HepG2 (cell line): ENCODE measurements around the gene SERPINB6. TPM values are rescaled to one million over a fixed set of nuclear protein-coding genes. Genes with fewer than 3 reads are reported as not detected.
A peak's percentile ranks its signal among the peaks of the same experiment; 100 is the strongest.

ENCODE experiments used
- CENPX ChIP-seq: sonication (generic); formaldehyde crosslinking; IDR thresholded peaks from 2 replicates; pipeline ENCODE4 v1.9.0; 2021; ENCODE audit warnings: mild to moderate bottlenecking, missing genetic modification reagents, moderate library complexity
- DNMT1 ChIP-seq: sonication (generic); formaldehyde crosslinking; IDR thresholded peaks from 2 replicates; pipeline ENCODE4 v1.5.1; 2020; ENCODE audit warnings: mild to moderate bottlenecking, missing genetic modification reagents
- FOXC1 ChIP-seq: sonication (generic); formaldehyde crosslinking; IDR thresholded peaks from 2 replicates; pipeline ENCODE4 v1.8.0; 2022; ENCODE audit warnings: mild to moderate bottlenecking, missing genetic modification reagents, borderline replicate concordance
- FOXO1 ChIP-seq: sonication (generic); formaldehyde crosslinking; IDR thresholded peaks from 2 replicates; pipeline ENCODE4 v1.4.0; 2020; ENCODE audit warnings: missing genetic modification reagents
- HOXA3 ChIP-seq: sonication (generic); formaldehyde crosslinking; IDR thresholded peaks from 2 replicates; pipeline ENCODE4 v1.5.0; 2020; ENCODE audit warnings: missing genetic modification reagents
- MED1 ChIP-seq: sonication (generic); formaldehyde crosslinking; IDR thresholded peaks from 2 replicates; pipeline ENCODE4 v1.4.0; 2020; ENCODE audit warnings: missing genetic modification reagents
- NBN ChIP-seq: fragments of 450-650 bp; conservative IDR thresholded peaks from 2 replicates; pipeline ENCODE4 v1.6.1; 2017
- NPAS2 ChIP-seq: sonication (generic); formaldehyde crosslinking; IDR thresholded peaks from 2 replicates; pipeline ENCODE4 v1.8.0; 2022; ENCODE audit warnings: mild to moderate bottlenecking, missing genetic modification reagents, borderline replicate concordance
- NR1H2 ChIP-seq: sonication (generic); formaldehyde crosslinking; IDR thresholded peaks from 2 replicates; pipeline ENCODE4 v1.8.1; 2022; ENCODE audit warnings: low read depth, missing genetic modification reagents, borderline replicate concordance
- PAF1 ChIP-seq: IDR thresholded peaks from 2 replicates; pipeline ENCODE4 v1.6.1; 2016; ENCODE audit warnings: missing genetic modification reagents, missing compliant biosample characterization
- PHF5A ChIP-seq: IDR thresholded peaks from one replicate; pipeline ENCODE4 v1.6.1; 2018; ENCODE audit warnings: low read depth, missing genetic modification reagents; ENCODE audit not compliant: unreplicated experiment
- POLR2A ChIP-seq, 2 experiments: IDR thresholded peaks; 2 replicates each; pipeline ENCODE4 v1.6.1; 2011; ENCODE audit warnings: low read depth in 2 of 2, low read length in 2 of 2, mild to moderate bottlenecking in 1 of 2, moderate library complexity in 1 of 2; ENCODE audit not compliant: insufficient read depth in 1 of 2
- RORA ChIP-seq: sonication (generic); formaldehyde crosslinking; IDR thresholded peaks from 2 replicates; pipeline ENCODE4 v1.5.0; 2020; ENCODE audit warnings: mild to moderate bottlenecking, missing genetic modification reagents, moderate library complexity
- SIN3A ChIP-seq: IDR thresholded peaks from 2 replicates; pipeline ENCODE4 v1.6.1; 2011; ENCODE audit warnings: low read depth, mild to moderate bottlenecking, control low read depth, low read length, borderline replicate concordance
- SOX6 ChIP-seq, 2 experiments: fragments of 450-650 bp in 1 of 2; sonication (generic) in 1 of 2; formaldehyde crosslinking in 1 of 2; IDR thresholded peaks; 2 replicates each; pipeline versions ENCODE4 v1.4.0 to v1.6.1; 2017 to 2020; ENCODE audit warnings: antibody characterized with exemption in 1 of 2, mild to moderate bottlenecking in 1 of 2, missing genetic modification reagents in 1 of 2
- SRSF4 ChIP-seq: fragments of 200-400 bp; formaldehyde crosslinking; IDR thresholded peaks from one replicate; pipeline ENCODE4 v1.6.1; 2018; ENCODE audit warnings: mild to moderate bottlenecking, low read depth, low read length, moderate library complexity; ENCODE audit not compliant: poor library complexity, severe bottlenecking
- TEAD3 ChIP-seq: optimal IDR thresholded peaks from 2 replicates; pipeline ENCODE3; 2016; ENCODE audit warnings: borderline replicate concordance
- TRIM22 ChIP-seq: fragments of 450-650 bp; IDR thresholded peaks from 2 replicates; pipeline ENCODE4 v1.6.1; 2017
- ZEB1 ChIP-seq: IDR thresholded peaks from 2 replicates; pipeline ENCODE4 v1.6.1; 2012; ENCODE audit warnings: mild to moderate bottlenecking, low read depth, inconsistent platforms; ENCODE audit not compliant: insufficient replicate concordance
- ZFAT ChIP-seq: sonication (generic); formaldehyde crosslinking; conservative IDR thresholded peaks from 2 replicates; pipeline ENCODE4 v1.8.1; 2023; ENCODE audit warnings: missing genetic modification reagents, inconsistent platforms
- ZFP36 ChIP-seq: fragments of 150-350 bp; IDR thresholded peaks from 2 replicates; pipeline ENCODE4 v1.6.1; 2018; ENCODE audit warnings: borderline replicate concordance, low read length, low read depth; ENCODE audit not compliant: partially characterized antibody
- ZNF12 ChIP-seq: sonication (generic); formaldehyde crosslinking; IDR thresholded peaks from 2 replicates; pipeline ENCODE4 v1.5.0; 2020; ENCODE audit warnings: missing genetic modification reagents
- ZNF136 ChIP-seq: sonication (generic); formaldehyde crosslinking; IDR thresholded peaks from 2 replicates; pipeline ENCODE4 v1.8.1; 2022; ENCODE audit warnings: low read depth, mild to moderate bottlenecking, moderate library complexity, missing genetic modification reagents
- ZNF263 ChIP-seq: sonication (generic); formaldehyde crosslinking; IDR thresholded peaks from 2 replicates; pipeline ENCODE4 v1.4.0; 2020; ENCODE audit warnings: missing genetic modification reagents
- ZNF3 ChIP-seq: IDR thresholded peaks from 2 replicates; pipeline ENCODE4 v1.7.0; 2017; ENCODE audit warnings: inconsistent platforms
- ZNF329 ChIP-seq: sonication (generic); formaldehyde crosslinking; IDR thresholded peaks from 2 replicates; pipeline ENCODE4 v1.9.0; 2021; ENCODE audit warnings: low read depth, mild to moderate bottlenecking, missing genetic modification reagents
- ZNF343 ChIP-seq: sonication (generic); formaldehyde crosslinking; IDR thresholded peaks from 2 replicates; pipeline ENCODE4 v1.4.0; 2020; ENCODE audit warnings: mild to moderate bottlenecking, missing genetic modification reagents
- ZNF549 ChIP-seq: sonication (generic); formaldehyde crosslinking; IDR thresholded peaks from 2 replicates; pipeline ENCODE4 v1.5.0; 2020; ENCODE audit warnings: missing genetic modification reagents
- ZNF615 ChIP-seq: sonication (generic); formaldehyde crosslinking; IDR thresholded peaks from 2 replicates; pipeline ENCODE4 v1.5.0; 2020; ENCODE audit warnings: mild to moderate bottlenecking, missing genetic modification reagents, borderline replicate concordance
- ZNF703 ChIP-seq: sonication (generic); formaldehyde crosslinking; IDR thresholded peaks from 2 replicates; pipeline ENCODE4 v1.5.1; 2020; ENCODE audit warnings: missing genetic modification reagents, mild to moderate bottlenecking, moderate library complexity, borderline replicate concordance
- ZNF740 ChIP-seq: sonication (generic); formaldehyde crosslinking; IDR thresholded peaks from 2 replicates; pipeline ENCODE4 v1.4.0; 2020; ENCODE audit warnings: missing genetic modification reagents
- ZNF883 ChIP-seq: sonication (generic); formaldehyde crosslinking; IDR thresholded peaks from 2 replicates; pipeline ENCODE4 v1.5.1; 2020; ENCODE audit warnings: mild to moderate bottlenecking, missing genetic modification reagents; ENCODE audit errors: not compliant biosample characterization
- polyA plus RNA-seq, 8 experiments: library from polyadenylated mRNA; depleted of rRNA in 3 of 8; stranded (reverse) in 7 of 8; unstranded in 1 of 8; fragments of >200 nt; fragmentation: Illumina TruSeq in 4 of 8; extraction: Trizol in 4 of 8; gene quantifications; 2 replicates each; pipeline versions ENCODE4 v1.2.1 to v1.2.3, GENCODE V29; 2011 to 2016; ENCODE audit warnings: low read depth in 4 of 8, missing spikeins in 1 of 8, mixed read lengths in 1 of 8; ENCODE audit not compliant: insufficient read depth in 1 of 8
- total RNA-seq, 5 experiments: library from RNA; depleted of rRNA; stranded (reverse); fragments of >200 nt; fragmentation: Illumina TruSeq; extraction: Trizol; gene quantifications; 2 replicates each; pipeline ENCODE4 v1.2.3, GENCODE V29; 2016; ENCODE audit warnings: low read depth in 1 of 5

The SERPINB6 gene
- total and polyA plus RNA-seq, 2 of the 13 experiments (the other 11 are each of a cell fraction or from before 2014, with no cell fraction given): 38.2 to 61.3 TPM

DNA sequence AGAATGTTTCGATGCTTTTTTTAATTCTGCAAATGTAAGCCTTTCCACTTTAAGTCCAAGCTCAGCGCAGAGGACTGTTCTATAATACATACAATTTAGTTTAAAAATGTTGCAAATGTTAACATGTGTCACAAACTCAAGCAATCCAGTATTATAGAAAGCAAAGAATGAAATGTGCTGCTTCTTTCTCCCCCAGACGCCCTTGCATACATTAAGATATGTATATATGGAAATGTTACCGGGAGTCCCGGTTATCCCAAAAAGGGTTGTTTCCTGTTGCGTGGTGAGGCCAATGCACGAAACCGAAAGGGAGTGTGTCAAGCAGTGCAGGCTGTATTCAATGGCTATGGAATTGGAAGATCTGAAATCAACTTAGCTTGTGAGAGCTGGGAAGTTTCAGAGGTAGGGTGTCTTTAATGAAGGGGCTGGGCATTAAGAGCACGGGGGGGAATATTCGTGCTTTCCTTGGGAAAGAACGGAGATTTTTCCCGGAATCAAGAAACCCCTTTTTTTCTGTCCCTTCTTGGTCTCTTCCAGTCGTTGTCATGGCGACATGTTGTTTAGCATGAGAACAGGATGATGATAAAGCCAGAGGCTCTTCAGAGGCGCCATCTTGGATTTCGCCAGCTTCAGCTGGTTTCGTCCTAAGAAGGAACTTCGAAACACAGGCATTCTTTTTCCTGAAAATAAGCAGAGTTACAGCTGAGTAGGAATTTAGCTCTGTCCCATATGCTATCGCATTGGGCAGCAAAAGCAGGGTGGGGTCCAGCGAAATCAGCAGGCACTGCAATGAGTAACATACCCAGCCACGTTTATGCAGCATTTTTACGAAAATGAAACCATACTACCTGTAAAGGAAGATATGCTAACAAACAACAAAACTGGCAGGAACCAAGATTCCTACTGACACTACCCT, 18.2 kb upstream of the SERPINB6 start (continued):
- TF ChIP-seq TRIM22: no peak
- TF ChIP-seq PHF5A (CRISPR knock-in tag): no peak
- no peak for TF ChIP-seq ZEB1
- peak; percentile 76 to 86 for TF ChIP-seq POLR2A (IDR thresholded peaks at IDR 0.05; ENCODE audit: insufficient read depth in 1 of 2, low read depth in 2 of 2, low read length in 2 of 2)
- no peak for TF ChIP-seq NPAS2
- peak; percentile 23; the same call in 1 of the 2 replicates for TF ChIP-seq FOXO1 (CRISPR knock-in tag)
- peak; percentile 77 for TF ChIP-seq ZNF12
- TF ChIP-seq ZNF343 (CRISPR knock-in tag): no peak
- no peak for TF ChIP-seq ZNF740 (CRISPR knock-in tag)
- TF ChIP-seq FOXC1 (CRISPR knock-in tag): peak; percentile 50; the same call in 1 of the 2 replicates
- TF ChIP-seq ZNF703 (CRISPR knock-in tag): no peak
- no peak for TF ChIP-seq ZFAT (CRISPR knock-in tag)
- no peak; the same call in 1 of the 2 replicates for TF ChIP-seq RORA
- TF ChIP-seq DNMT1 (CRISPR knock-in tag): no peak
- no peak for TF ChIP-seq NBN
- no peak for TF ChIP-seq CENPX
- no peak for TF ChIP-seq SRSF4
- TF ChIP-seq ZNF263 (CRISPR knock-in tag): peak; percentile 46
- TF ChIP-seq ZNF615 (CRISPR knock-in tag): no peak
- peak; percentile 98 for TF ChIP-seq SIN3A
- no peak for TF ChIP-seq ZNF329 (CRISPR knock-in tag)
- TF ChIP-seq MED1 (CRISPR knock-in tag): peak; percentile 49; the same call in 1 of the 2 replicates
- TF ChIP-seq SOX6 (IDR thresholded peaks at IDR 0.05): no peak
- TF ChIP-seq SOX6 (CRISPR knock-in tag; IDR thresholded peaks at IDR 0.05): no peak
- TF ChIP-seq NR1H2 (CRISPR knock-in tag): no peak
- no peak for TF ChIP-seq ZNF136 (CRISPR knock-in tag)
- no peak; the same call in 1 of the 2 replicates for TF ChIP-seq HOXA3 (CRISPR knock-in tag)
- TF ChIP-seq ZNF549 (CRISPR knock-in tag): no peak
- no peak for TF ChIP-seq PAF1
- no peak for TF ChIP-seq ZFP36
- TF ChIP-seq TEAD3: peak; percentile 58
- no peak for TF ChIP-seq ZNF883 (CRISPR knock-in tag)
- TF ChIP-seq ZNF3 (CRISPR knock-in tag): no peak
